KOPT-K1 (cell line): ENCODE results near the gene LONRF3.
"Not testable (repeated sequence)": the region's sequence is repeated elsewhere in the genome, so short reads cannot be mapped to it uniquely, and the experiment has no call there.

ENCODE experiments used
- H3K27ac ChIP-seq: fragments of 200-600 bp; sonication (generic); 2 replicates; pipeline ENCODE4 v1.5.1; 2016; ENCODE audit warnings: antibody characterized with exemption, mild to moderate bottlenecking, low read depth, low read length; ENCODE audit not compliant: poor library complexity, severe bottlenecking
- H3K36me3 ChIP-seq: fragments of 200-600 bp; sonication (generic); 2 replicates; pipeline ENCODE4 v1.5.1; 2017; ENCODE audit warnings: antibody characterized with exemption, mild to moderate bottlenecking, low read length, moderate library complexity; ENCODE audit not compliant: insufficient read depth
- H3K9me3 ChIP-seq: fragments of 200-600 bp; sonication (generic); 2 replicates; pipeline ENCODE4 v1.5.1; 2017; ENCODE audit warnings: antibody characterized with exemption, low read length, mild to moderate bottlenecking; ENCODE audit not compliant: insufficient read depth, poor library complexity, severe bottlenecking

Gene LONRF3

DNA sequence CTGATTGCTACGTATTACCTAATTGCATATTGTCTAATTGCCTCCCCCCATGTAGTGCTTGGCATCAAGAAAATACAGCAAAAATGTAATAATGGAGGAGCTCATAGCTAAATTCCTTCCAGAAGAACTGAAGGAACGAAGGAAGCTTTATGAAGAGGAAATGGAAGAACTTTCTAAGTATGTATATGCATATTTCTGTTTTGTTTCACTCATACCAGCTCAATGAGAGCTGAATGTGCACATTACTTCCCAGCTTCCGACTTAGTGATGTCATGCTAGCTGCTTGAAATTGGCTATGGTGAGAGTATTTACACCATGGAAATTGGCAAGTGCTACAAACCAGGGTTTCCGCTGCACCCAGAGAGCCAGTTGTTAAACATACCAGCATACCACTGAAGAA is 34.7 kb downstream of the LONRF3 start:
- H3K9me3 ChIP-seq: no peaks in the 10 kb centered on the region
- no peaks in the 10 kb centered on the region for H3K36me3 ChIP-seq
- H3K27ac ChIP-seq: no peak overlapping the region

DNA sequence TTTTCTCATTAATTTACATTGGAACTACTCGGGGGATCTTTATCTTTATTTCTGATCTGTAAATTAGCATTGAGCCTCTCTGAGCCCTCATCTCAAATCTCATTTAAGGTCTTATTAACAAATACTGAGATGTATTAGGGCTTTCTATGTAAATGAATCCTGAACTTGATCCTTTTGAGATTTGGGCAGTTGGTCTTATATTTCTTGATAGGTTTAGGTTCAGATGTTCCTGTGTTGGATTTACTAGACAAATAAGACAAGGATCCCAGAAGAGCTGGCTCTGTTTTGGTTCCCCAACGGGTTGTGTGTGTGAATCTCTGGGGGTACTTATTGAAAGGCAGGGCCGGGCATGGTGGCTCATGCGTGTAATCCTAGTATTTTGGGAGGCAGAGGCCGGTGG is 36.1 kb downstream of the LONRF3 start:
- Histone ChIP-seq H3K36me3 (no peaks in the 10 kb centered on the region), H3K27ac (no peak overlapping the region), H3K9me3 (no peaks in the 10 kb centered on the region)

DNA sequence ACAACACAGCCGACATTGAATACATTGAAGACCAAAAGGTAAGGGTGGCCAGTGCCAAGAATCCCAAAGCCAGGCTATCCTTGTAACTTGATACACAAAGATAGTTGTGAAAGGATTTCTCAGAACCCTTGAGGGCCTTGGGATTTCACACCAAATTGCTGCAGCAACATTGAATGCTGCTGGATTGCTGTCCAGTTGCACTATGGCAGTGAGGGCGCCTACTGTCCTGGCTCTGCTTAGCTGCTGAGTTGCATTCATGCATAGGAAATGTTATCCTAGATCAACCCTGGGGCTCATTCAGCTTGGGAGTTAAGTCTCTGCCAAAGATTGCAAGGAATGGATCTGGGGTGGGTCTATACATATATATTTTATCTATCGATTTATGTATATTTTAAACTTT is 38.7 kb downstream of the LONRF3 start:
- no peak overlapping the region for H3K27ac ChIP-seq
- no peaks in the 10 kb centered on the region for H3K36me3 ChIP-seq
- H3K9me3 ChIP-seq: no peaks in the 10 kb centered on the region

DNA sequence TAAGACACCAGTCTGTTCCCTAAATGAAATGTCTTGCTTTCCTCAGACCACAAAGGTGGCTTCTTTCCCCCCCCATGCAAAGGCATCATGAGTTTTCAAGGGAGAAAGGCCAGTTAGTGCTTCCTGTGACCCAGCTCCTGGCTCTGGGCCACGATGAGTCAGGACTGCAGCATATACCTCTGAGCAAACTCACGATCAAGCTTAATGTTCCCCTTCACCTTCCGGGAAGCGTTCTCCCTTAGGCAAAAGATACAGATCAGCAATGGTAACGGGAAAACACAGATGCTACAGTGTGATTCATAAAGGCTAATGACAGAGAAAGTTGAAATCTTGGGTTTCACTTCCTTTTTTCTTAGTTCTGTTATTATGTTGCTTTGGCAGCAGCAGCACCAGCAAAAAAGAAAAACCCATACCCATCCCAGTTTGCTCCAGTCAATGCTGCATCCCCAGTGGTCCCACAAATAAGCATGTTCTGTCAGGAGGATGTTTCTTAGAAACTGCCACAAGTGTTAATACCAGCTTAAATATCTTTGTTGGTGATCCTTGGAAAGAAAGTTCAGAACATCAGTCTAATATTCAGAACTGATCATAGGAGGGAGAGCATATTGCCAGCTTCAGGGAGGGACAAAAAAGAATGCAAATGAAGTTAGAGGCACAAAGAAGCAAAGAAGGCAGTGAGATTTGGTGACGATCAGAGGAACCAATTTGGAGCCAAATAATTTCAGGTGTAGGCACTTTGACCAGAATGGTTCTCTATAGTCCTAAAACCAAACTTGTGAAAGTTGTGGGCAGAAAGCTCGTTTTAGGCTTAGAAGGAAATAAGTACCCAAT is 41.2 kb downstream of the LONRF3 start:
- H3K27ac ChIP-seq: no peak overlapping the region
- H3K36me3 ChIP-seq: no peaks in the 10 kb centered on the region
- no peaks in the 10 kb centered on the region for H3K9me3 ChIP-seq

DNA sequence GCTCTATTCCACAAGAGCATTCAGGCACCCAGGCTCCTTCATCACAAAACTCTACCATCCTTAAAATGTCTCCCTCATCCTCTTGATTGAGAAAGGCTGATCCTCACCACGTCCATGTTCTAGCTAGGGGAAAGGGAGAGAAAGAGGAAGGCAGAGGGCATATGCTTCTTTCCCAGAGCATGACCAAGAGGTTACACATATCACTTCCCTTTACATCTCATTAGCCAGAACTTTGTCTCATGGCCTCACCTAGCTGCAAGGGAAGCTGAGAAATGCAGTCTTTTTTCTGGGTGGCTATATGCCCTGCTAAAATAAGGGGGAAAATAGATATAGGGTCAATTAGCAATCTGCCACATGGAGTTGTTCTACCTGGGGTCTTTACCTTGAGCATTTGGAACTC is 42.7 kb downstream of the LONRF3 start:
- Histone ChIP-seq H3K9me3 (no peaks in the 10 kb centered on the region), H3K36me3 (no peaks in the 10 kb centered on the region), H3K27ac (no peak overlapping the region)

DNA sequence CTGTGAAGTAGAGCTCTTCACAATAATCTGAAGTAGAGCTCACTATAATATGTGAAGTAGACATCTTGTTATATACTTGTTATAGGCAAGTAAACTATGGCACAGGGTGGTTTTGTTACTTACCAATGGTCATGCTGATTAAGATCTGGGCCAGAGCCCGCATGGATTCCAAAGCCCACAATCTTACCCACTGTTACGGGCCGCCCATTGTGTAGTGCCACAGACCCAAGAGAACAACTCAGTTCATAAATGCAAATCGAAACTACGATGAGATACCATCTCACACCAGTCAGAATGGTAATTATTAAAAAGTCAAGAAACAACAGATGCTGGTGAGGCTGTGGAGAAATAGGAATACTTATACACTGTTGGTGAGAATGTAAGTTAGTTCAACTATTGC is 51.5 kb downstream of the LONRF3 start:
- no peak overlapping the region for H3K27ac ChIP-seq
- H3K36me3 ChIP-seq: no peaks in the 10 kb centered on the region
- no peaks in the 10 kb centered on the region for H3K9me3 ChIP-seq

DNA sequence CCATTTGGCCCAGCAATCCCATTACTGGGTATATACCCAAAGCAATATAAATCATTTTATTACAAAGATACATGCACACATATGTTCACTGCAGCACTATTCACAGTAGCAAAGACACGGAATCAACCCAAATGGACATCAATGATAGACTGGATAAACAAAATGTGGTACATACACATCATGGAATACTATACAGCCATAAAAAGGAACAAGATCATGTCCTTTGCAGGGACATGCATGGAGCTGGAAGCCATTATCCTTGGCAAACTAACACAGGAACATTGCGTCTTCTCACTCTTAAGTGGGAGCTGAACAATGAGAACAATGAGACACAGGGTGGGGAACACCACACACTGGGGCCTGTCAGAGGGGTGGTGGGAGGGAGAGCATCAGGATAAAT is 51.9 kb downstream of the LONRF3 start:
- H3K27ac ChIP-seq, H3K36me3 ChIP-seq, H3K9me3 ChIP-seq: not testable (repeated sequence)

DNA sequence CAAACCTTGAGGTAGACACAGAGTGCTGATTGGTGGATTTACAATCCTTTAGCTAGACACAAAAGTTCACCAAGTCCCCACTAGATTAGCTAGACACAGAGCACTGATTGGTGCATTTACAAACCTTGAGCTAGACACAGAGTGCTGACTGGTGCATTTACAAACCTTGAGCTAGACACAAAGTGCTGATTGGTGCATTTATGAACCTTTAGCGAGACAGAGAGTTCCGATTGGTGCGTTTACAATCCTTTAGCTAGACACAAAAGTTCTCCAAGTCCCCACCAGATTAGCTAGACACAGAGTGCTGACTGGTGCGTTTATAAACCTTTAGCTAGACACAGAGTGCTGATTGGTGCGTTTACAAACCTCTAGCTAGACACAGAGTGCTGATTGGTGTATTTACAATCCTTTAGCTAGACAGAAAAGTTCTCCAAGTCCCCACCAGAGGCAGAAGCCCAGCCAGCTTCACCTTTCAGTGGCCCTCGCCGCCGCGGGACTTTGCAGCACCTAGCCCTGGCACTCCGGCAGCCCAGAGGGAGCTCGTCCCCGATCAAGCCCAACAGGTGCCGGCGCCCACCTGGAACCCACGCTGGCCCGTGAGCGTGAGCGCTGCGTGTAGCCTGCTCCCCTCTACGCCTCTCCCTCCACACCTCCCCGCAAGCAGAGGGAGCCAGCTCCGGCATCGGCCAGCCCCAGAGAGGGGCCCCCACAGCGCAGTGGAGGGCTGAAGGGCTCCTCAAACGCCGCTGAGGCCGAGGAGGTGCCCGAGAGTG is 53.7 kb downstream of the LONRF3 start:
- H3K9me3 ChIP-seq, H3K36me3 ChIP-seq, H3K27ac ChIP-seq: not testable (repeated sequence)

DNA sequence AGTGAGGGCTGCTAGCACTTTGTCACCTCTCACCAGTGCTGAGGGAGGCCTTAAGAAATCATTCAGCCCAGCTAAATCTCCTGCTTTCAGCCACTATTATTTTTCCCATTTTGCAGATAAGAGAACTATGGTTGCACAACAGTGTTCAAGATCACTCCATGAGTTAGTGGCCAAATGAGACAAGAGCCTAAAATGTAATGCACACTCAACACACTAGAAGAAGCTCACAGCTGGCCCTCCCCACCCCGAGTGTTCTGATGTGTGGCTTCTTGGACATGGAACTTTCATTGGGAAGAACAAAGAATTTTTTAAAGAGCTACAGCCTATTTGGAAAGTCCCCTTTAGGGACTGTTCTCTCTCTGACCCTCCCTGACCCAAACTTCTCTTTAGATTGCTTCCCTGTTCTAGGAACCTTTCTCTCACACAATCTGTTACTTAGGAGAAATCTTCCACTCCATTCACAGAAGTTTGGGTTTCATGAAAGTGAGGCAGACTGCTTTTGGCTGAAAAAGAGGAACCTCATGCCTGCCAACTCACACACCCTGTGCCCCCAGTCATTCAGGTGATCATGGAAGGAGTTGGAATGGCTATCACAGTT is 54.4 kb downstream of the LONRF3 start:
- H3K27ac ChIP-seq: no peak overlapping the region
- no peaks in the 10 kb centered on the region for H3K9me3 ChIP-seq
- no peaks in the 10 kb centered on the region for H3K36me3 ChIP-seq

DNA sequence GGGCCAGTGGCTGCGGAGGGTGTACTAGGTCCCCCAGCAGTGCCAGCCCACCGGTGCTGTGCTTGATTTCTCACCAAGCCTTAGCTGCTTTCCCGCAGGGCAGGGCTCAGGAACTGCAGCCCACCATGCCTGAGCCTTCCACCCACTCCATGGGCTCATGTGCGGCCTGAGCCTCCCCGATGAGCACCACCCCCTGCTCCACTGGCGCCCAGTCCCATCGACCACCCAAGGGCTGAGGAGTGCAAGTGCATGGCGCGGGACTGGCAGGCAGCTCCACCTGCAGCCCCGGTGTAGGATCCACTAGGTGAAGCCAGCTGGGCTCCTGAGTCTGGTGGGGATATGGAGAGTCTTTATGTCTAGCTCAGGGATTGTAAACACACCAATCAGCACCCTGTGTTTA is 55.2 kb downstream of the LONRF3 start:
- not testable (repeated sequence) for H3K36me3 ChIP-seq, H3K9me3 ChIP-seq, H3K27ac ChIP-seq

DNA sequence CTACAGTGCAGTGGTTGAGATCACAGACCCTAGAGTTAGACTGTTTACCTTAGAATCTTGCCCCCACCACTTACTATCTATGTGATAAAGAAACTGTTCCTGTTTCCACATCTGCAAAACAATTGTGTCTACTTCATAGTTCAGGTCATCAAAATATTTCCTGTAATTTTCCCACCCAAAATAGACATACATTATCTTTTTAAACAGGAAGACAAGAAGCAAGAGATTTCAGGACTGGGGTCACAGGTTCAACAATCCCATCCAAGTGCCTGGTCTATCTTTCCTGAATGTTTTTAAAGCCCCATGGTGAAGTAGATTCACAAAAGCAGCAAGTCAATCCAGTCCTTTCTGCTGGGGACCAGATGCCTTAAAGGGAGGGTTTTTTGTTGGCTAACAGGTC is 56.6 kb downstream of the LONRF3 start:
- H3K27ac ChIP-seq: no peak overlapping the region
- H3K9me3 ChIP-seq: no peaks in the 10 kb centered on the region
- no peaks in the 10 kb centered on the region for H3K36me3 ChIP-seq

DNA sequence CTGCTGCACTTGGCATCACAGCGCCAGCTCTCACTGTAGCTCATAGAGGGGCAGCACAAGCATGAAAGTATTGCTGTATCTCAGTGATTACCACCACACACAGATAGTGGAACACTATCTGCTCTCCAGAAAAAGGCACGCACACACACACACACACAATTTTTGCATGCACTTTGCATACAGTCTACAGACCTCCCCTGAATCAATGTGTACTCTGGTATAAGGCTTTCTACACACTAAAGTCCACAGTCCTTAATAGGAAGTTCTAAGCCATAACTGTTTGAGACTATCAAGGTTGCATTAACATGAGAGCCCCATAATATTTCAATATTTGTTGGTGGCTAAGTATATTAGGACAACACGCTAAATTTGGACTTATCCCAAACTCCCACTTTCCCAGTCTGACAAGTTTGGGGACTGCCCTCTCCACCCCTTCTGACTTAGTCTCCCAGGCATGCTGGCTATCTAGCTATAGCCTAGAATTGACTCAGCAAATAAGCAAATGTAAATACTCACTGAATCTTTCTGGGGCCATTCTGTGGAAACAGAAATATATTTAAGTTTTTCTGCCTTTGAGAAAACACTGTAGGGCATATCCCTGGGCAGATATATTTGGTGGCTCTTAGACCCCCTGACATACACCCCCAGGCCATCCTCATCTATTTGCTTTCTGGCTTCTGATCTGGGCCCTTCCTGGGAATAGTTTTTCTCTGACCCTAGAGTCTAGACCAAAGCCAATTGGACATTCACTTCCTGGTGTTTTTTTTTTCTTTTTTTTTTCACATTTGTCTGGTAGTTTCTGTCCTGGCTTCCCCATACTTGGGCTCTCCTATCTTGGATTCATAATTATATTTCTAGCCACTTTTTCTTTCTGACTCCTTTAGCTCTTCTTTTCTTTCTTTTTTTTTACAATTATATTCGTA is 62.0 kb downstream of the LONRF3 start:
- Histone ChIP-seq H3K9me3 (no peaks in the 10 kb centered on the region), H3K27ac (no peak overlapping the region), H3K36me3 (no peaks in the 10 kb centered on the region)

DNA sequence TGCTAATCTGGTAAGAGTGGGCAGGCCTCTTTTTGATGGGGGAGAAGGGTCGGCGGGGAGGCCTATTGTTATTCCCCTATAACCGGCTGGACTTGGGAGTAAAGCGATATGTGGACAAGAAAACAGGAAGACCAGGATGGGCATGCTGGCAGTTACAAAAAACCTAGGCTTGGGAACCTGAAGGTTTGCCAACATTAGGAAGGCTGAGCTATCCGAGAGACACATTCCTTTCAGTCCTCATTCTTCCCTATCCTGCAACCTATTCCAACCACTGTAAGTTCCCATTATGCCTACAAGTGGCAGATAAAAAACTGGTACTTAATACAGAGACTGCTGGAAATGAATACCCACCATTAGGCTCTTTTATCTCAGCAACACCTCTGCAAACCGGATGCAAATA is 66.0 kb downstream of the LONRF3 start:
- Histone ChIP-seq H3K36me3 (no peaks in the 10 kb centered on the region), H3K27ac (no peak overlapping the region), H3K9me3 (no peaks in the 10 kb centered on the region)

DNA sequence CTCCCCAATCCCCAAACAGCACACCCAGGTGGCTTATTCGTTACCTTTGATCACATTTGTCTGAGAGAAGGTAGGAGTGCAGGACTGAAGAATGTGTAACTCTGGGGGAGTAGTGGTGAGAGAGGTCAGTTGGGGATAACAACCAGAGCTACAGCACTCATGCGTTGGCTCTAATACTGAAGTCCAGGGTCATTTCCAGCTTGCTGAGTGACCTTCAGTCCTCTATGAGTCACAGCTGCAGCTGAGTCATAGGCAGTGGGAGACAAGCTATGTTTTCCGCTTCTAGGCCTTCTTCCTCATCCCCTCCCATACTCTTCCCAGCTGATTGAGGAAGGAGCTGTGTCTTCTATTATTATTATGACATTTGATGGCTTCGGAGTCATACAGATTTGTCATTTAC is 66.8 kb downstream of the LONRF3 start:
- Histone ChIP-seq H3K36me3 (no peaks in the 10 kb centered on the region), H3K27ac (no peak overlapping the region), H3K9me3 (no peaks in the 10 kb centered on the region)

DNA sequence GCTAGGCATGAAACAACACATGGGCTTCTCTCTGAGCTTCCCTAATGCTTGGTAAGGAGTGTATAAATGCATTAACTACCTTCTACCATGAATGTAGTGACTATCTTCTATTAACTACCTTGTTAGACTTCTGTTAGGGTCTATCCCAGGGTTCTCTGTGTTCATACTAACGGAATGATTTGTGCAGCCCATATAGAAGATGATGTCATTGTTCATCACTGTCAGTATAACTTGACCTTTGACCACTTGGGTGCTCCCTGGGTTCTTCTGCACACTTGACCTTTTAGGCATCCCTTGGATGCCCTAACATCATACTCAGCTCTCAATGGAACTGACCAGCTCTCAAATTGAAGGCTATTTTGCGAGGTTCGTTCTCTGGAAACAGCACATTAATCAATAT is 67.6 kb downstream of the LONRF3 start:
- Histone ChIP-seq H3K9me3 (no peaks in the 10 kb centered on the region), H3K36me3 (no peaks in the 10 kb centered on the region), H3K27ac (no peak overlapping the region)
